Jurkat, Clone E6-1 (cell line): ENCODE results near the gene ADK.
A peak's percentile ranks its signal among the peaks of the same experiment; 100 is the strongest.

Source experiments
- DNase-seq: peaks from one replicate; pipeline ENCODE4 v3.0.0-alpha.2; 2011; ENCODE audit warnings: low read depth, low spot score
- H3K4me3 ChIP-seq: 2 replicates; pipeline ENCODE4 v1.5.1; 2011; ENCODE audit warnings: mild to moderate bottlenecking, low read length, control low read depth, moderate library complexity

Gene ADK

GRCh38 chr10:74381291-74381853 is 230.4 kb downstream of the ADK start:
- no peak for DNase-seq

GRCh38 chr10:74382663-74383062 is 231.6 kb downstream of the ADK start:
- DNase-seq = no peak
- H3K4me3 ChIP-seq = no peak overlapping the region

More at GRCh38 chr10:74381291-74381853, 230.4 kb downstream of the ADK start:
- H3K4me3 ChIP-seq = no peak overlapping the region

- no peak overlapping the region for H3K4me3 ChIP-seq
- no peak for DNase-seq
These were observed 232.6 kb downstream of the ADK start for GRCh38 chr10:74383642-74384041.

GRCh38 chr10:74384615-74385183 is 233.7 kb downstream of the ADK start:
- H3K4me3 ChIP-seq = no peak overlapping the region
- DNase-seq = no peak

GRCh38 chr10:74388801-74389200 is 237.8 kb downstream of the ADK start:
- no peak for DNase-seq
- no peak overlapping the region for H3K4me3 ChIP-seq

GRCh38 chr10:74391786-74392185 is 240.8 kb downstream of the ADK start:
- DNase-seq = no peak
- no peak overlapping the region for H3K4me3 ChIP-seq

GRCh38 chr10:74394416-74394969 is 243.5 kb downstream of the ADK start:
- no peak for DNase-seq
- H3K4me3 ChIP-seq = no peak overlapping the region

GRCh38 chr10:74400186-74400585 is 249.2 kb downstream of the ADK start:
- DNase-seq = no peak
- H3K4me3 ChIP-seq = no peak overlapping the region

- no peak overlapping the region for H3K4me3 ChIP-seq
- DNase-seq = no peak
These were observed 255.0 kb downstream of the ADK start for GRCh38 chr10:74406006-74406405.

GRCh38 chr10:74415146-74415839 is 264.3 kb downstream of the ADK start:
- no peak overlapping the region for H3K4me3 ChIP-seq
- DNase-seq = no peak

GRCh38 chr10:74417397-74417796 is 266.4 kb downstream of the ADK start:
- DNase-seq = no peak
- no peak overlapping the region for H3K4me3 ChIP-seq

GRCh38 chr10:74418285-74418872 is 267.4 kb downstream of the ADK start:
- DNase-seq = no peak
- H3K4me3 ChIP-seq = no peak overlapping the region

GRCh38 chr10:74419491-74419951 is 268.5 kb downstream of the ADK start:
- no peak for DNase-seq
- no peak overlapping the region for H3K4me3 ChIP-seq

- peak; percentile 22 for DNase-seq
- H3K4me3 ChIP-seq = no peak overlapping the region
These were observed 268.9 kb downstream of the ADK start for GRCh38 chr10:74419958-74420375.

GRCh38 chr10:74424565-74424964 is 273.5 kb downstream of the ADK start:
- DNase-seq = no peak
- H3K4me3 ChIP-seq = no peak overlapping the region

GRCh38 chr10:74425456-74426001 is 274.5 kb downstream of the ADK start:
- no peak for DNase-seq
- H3K4me3 ChIP-seq = no peak overlapping the region

GRCh38 chr10:74431816-74432215 is 280.8 kb downstream of the ADK start:
- H3K4me3 ChIP-seq = no peak overlapping the region
- no peak for DNase-seq

GRCh38 chr10:74432841-74433594 is 282.0 kb downstream of the ADK start:
- H3K4me3 ChIP-seq = no peak overlapping the region
- no peak for DNase-seq

GRCh38 chr10:74433595-74433956 is 282.6 kb downstream of the ADK start:
- no peak overlapping the region for H3K4me3 ChIP-seq
- DNase-seq = no peak
